ENCODE measurements around the gene DNHD1. TPM values are rescaled to one million over a fixed set of nuclear protein-coding genes. Genes with fewer than 3 reads are reported as not detected.

The DNHD1 gene
- total and polyA plus RNA-seq, 2 of the 4 experiments (the other 2 are of a cell fraction): 1.8 to 3.6 TPM

DNA sequence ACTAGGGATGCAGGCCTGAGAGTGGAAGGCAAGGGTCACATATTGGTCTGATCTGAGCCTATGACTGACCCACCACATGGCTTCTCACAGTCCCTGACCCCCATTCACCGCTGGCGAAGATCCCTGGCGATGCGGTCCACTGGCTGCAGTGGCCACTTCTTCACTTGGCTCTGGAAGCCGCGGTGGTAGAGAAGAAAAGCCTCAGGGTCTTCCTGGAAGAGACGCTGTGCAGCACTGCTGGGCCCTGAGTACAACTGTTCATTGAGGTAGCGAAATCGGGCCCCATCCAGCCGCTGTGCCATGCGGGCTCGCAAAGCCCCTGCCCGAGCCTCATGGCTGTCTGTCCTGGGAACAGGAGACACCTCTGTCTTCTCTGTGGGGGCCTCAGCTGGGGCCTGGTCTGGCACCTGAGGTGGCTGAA is 104.0 kb downstream of the DNHD1 start:
- Histone ChIP-seq H3K9ac (ENCODE audit: low read depth, low read length) (no peak overlapping the region), H3K4me2 (ENCODE audit: low read depth, low read length) (no peak overlapping the region), H4K5ac (ENCODE audit: low read depth, low read length) (no peak overlapping the region), H2AK9ac (replicated peaks; ENCODE audit: low read depth, low read length, poor library complexity) (no peak overlapping the region), H2BK20ac (ENCODE audit: low read depth, low read length) (no peak overlapping the region), H3K56ac (ENCODE audit: extremely low read depth, insufficient read depth, low read length) (no peak overlapping the region), H3K4me3 (ENCODE audit: insufficient read depth, low read depth, low read length) (no peak overlapping the region), H3K4ac (ENCODE audit: low read depth, low read length) (no peak overlapping the region), H4K8ac (ENCODE audit: low read depth in 2 of 2, low read length in 2 of 2) (no peak overlapping the region), H3K79me1 (ENCODE audit: low read depth in 1 of 2, low read length in 2 of 2) (peaks cover 21 to 77% of the 10 kb centered on the region in 2 experiments), H3K4me1 (ENCODE audit: control insufficient read depth, insufficient read depth, low read length) (peaks cover 5% of the 10 kb centered on the region; the same call in 1 of the 2 replicates), H3K18ac (ENCODE audit: low read depth, low read length) (no peak overlapping the region), H4K20me1 (ENCODE audit: insufficient read depth, low read length) (peaks cover 3% of the 10 kb centered on the region; the same call in 1 of the 2 replicates), H3K36me3 (ENCODE audit: control insufficient read depth, insufficient read depth, low read length) (peaks cover 37% of the 10 kb centered on the region), H3K14ac (replicated peaks; ENCODE audit: low read depth, low read length) (no peak overlapping the region), H2BK15ac (ENCODE audit: low read depth, low read length) (no peak overlapping the region), H3K27ac (ENCODE audit: insufficient read depth, low read length) (no peak overlapping the region), H3K27me3 (ENCODE audit: control insufficient read depth, insufficient read depth, low read length) (no peaks in the 10 kb centered on the region), H3K9me3 (ENCODE audit: control insufficient read depth, insufficient read depth, low read length) (no peaks in the 10 kb centered on the region), H3K9me1 (ENCODE audit: insufficient read depth, low read length) (peaks cover 14% of the 10 kb centered on the region), H4K91ac (ENCODE audit: insufficient read depth, low read depth, low read length) (no peak overlapping the region), H2BK120ac (ENCODE audit: low read depth, low read length) (no peak overlapping the region), H3K23ac (ENCODE audit: low read depth, low read length) (no peak overlapping the region), H2AFZ (replicated peaks; ENCODE audit: low read length, poor library complexity) (no peak overlapping the region), H2BK5ac (ENCODE audit: low read depth, low read length, poor library complexity, severe bottlenecking) (no peak overlapping the region), H2AK5ac (ENCODE audit: low read depth, low read length) (no peak overlapping the region)
- no TSS peak for BruUV-seq (replicated peaks)
- dilution Hi-C loops (cut with HindIII; ENCODE audit: low sequenced_read_pairs, unreplicated experiment): no loop called here
- ATAC-seq (ENCODE audit: low read depth) (no peak), DNase-seq (no peak)
- no peak for TF ChIP-seq NFE2L2 (IDR thresholded peaks at IDR 0.05; ENCODE audit: low read depth, low read length)
- TF ChIP-seq FOS (IDR thresholded peaks at IDR 0.05; ENCODE audit: low read depth, low read length): no peak
- no peak for TF ChIP-seq CHD1 (IDR thresholded peaks at IDR 0.05; ENCODE audit: low read depth, low read length)
- in situ Hi-C loops (cut with MboI; ENCODE audit: low sequenced_read_pairs): no loop called here
- POLR2A ChIA-PET (ENCODE audit: unreplicated experiment): no interaction called here
- CTCF ChIA-PET: no interaction called here
- 99% methylated on average over 12 of the region's 13 CpGs; no CpG with 5 or more reads in 1 of the 2 experiments for WGBS, 2 experiments (ENCODE audit: extremely low coverage in 2 of 2, insufficient read length in 1 of 2)
- intact Hi-C loops (cut with micrococcal nuclease): loop anchor here (5.0 kb wide), 2 partner anchors 119 to 156 kb away; partner anchors contain the start of genes ARFIP2 and TIMM10B
